ENCODE measurements around the gene C17orf67.

- TF ChIP-seq CTCF (IDR thresholded peaks at IDR 0.05; ENCODE audit: borderline replicate concordance, extremely low read depth, low read length, poor library complexity, severe bottlenecking) = no peak
- no peak for TF ChIP-seq EZH2 (IDR thresholded peaks at IDR 0.05; ENCODE audit: borderline replicate concordance, low read depth, low read length, severe bottlenecking)
Observed at GRCh38 chr17:56832446-56832845, 1.3 kb downstream of the C17orf67 start.
